NCI-H748 (cell line): ENCODE measurements around the gene TAF4B.
"Not testable (repeated sequence)": the region's sequence is repeated elsewhere in the genome, so short reads cannot be mapped to it uniquely, and the experiment has no call there.

ENCODE experiments used
- DNase-seq: peaks from one replicate; lab custom pipeline; 2025; ENCODE audit not compliant: unreplicated experiment; lab: John Stamatoyannopoulos, UW

The TAF4B gene

GRCh38 chr18:26226229-26227050, at the start of gene TAF4B:
TAF4B (plus strand) TSS chr18:26226445; CDS start chr18:26226934, 489 bp downstream.
- DNase-seq: peak; percentile 97

- no peak for DNase-seq
These were observed 44.9 kb upstream of the TAF4B start for GRCh38 chr18:26181343-26181826.

GRCh38 chr18:26183395-26184112, 42.7 kb upstream of the TAF4B start:
- no peak for DNase-seq

GRCh38 chr18:26185267-26185666, 41.0 kb upstream of the TAF4B start:
- peak; percentile 21 for DNase-seq

- no peak for DNase-seq
These were observed 35.7 kb upstream of the TAF4B start for GRCh38 chr18:26190506-26190905.

- DNase-seq: no peak
These were observed 34.0 kb upstream of the TAF4B start for GRCh38 chr18:26192233-26192632.

GRCh38 chr18:26196605-26197004, 29.6 kb upstream of the TAF4B start:
- DNase-seq: no peak

GRCh38 chr18:26202001-26202400, 24.2 kb upstream of the TAF4B start:
- DNase-seq: not testable (repeated sequence)

- no peak for DNase-seq
These were observed 20.9 kb upstream of the TAF4B start for GRCh38 chr18:26205318-26205717.

- DNase-seq: no peak
These were observed 19.8 kb upstream of the TAF4B start for GRCh38 chr18:26206488-26206887.

GRCh38 chr18:26207937-26208336, 18.3 kb upstream of the TAF4B start:
- DNase-seq: no peak

GRCh38 chr18:26208977-26209376, 17.3 kb upstream of the TAF4B start:
- DNase-seq: no peak

GRCh38 chr18:26210147-26210546, 16.1 kb upstream of the TAF4B start:
- no peak for DNase-seq

GRCh38 chr18:26215247-26215970, 10.8 kb upstream of the TAF4B start:
- no peak for DNase-seq

GRCh38 chr18:26225022-26225693, 1.1 kb upstream of the TAF4B start:
- peak; percentile 50 for DNase-seq

- no peak for DNase-seq
These were observed 373 bp upstream of the TAF4B start for GRCh38 chr18:26225915-26226228.

GRCh38 chr18:26227051-26227670, 916 bp downstream of the TAF4B start:
- DNase-seq: peak; percentile 65

GRCh38 chr18:26228562-26229260, 2.5 kb downstream of the TAF4B start:
- no peak for DNase-seq

GRCh38 chr18:26230497-26230896, 4.3 kb downstream of the TAF4B start:
- no peak for DNase-seq

GRCh38 chr18:26233208-26233607, 7.0 kb downstream of the TAF4B start:
- DNase-seq: no peak
